ENCODE results near the gene STARD13.

Gene STARD13

GRCh38 chr13:33277037-33277740, 8.4 kb downstream of the STARD13 start:
- no peak for DNase-seq (ENCODE audit: low read depth in 2 of 2, low spot score in 1 of 2)

- no peak for DNase-seq (ENCODE audit: low read depth in 2 of 2, low spot score in 1 of 2)
Observed at GRCh38 chr13:33276570-33276969, 9.0 kb downstream of the STARD13 start.

- DNase-seq (ENCODE audit: low read depth in 2 of 2, low spot score in 1 of 2), result no peak
Observed at GRCh38 chr13:33275916-33276315, 9.6 kb downstream of the STARD13 start.

GRCh38 chr13:33274264-33274663, 11.3 kb downstream of the STARD13 start:
- no peak for DNase-seq (ENCODE audit: low read depth in 2 of 2, low spot score in 1 of 2)

- no peak for DNase-seq (ENCODE audit: low read depth in 2 of 2, low spot score in 1 of 2)
Observed at GRCh38 chr13:33272531-33273124, 12.9 kb downstream of the STARD13 start.

GRCh38 chr13:33271759-33272158, 13.8 kb downstream of the STARD13 start:
- DNase-seq (ENCODE audit: low read depth in 2 of 2, low spot score in 1 of 2), result no peak

- DNase-seq (ENCODE audit: low read depth in 2 of 2, low spot score in 1 of 2), result no peak
Observed at GRCh38 chr13:33270895-33271538, 14.5 kb downstream of the STARD13 start.

- DNase-seq (ENCODE audit: low read depth in 2 of 2, low spot score in 1 of 2), result no peak
Observed at GRCh38 chr13:33265607-33266006, 19.9 kb downstream of the STARD13 start.

GRCh38 chr13:33265133-33265532, 20.4 kb downstream of the STARD13 start:
- no peak for DNase-seq (ENCODE audit: low read depth in 2 of 2, low spot score in 1 of 2)

- DNase-seq (ENCODE audit: low read depth in 2 of 2, low spot score in 1 of 2), result no peak
Observed at GRCh38 chr13:33264620-33264978, 21.0 kb downstream of the STARD13 start.

GRCh38 chr13:33263976-33264619, 21.5 kb downstream of the STARD13 start:
- DNase-seq (ENCODE audit: low read depth in 2 of 2, low spot score in 1 of 2), result no peak

GRCh38 chr13:33263484-33263883, 22.1 kb downstream of the STARD13 start:
- DNase-seq (ENCODE audit: low read depth in 2 of 2, low spot score in 1 of 2), result no peak

- DNase-seq (ENCODE audit: low read depth in 2 of 2, low spot score in 1 of 2), result no peak
Observed at GRCh38 chr13:33262997-33263396, 22.6 kb downstream of the STARD13 start.

- no peak for DNase-seq (ENCODE audit: low read depth in 2 of 2, low spot score in 1 of 2)
Observed at GRCh38 chr13:33262594-33262993, 23.0 kb downstream of the STARD13 start.

GRCh38 chr13:33262062-33262487, 23.5 kb downstream of the STARD13 start:
- no peak for DNase-seq (ENCODE audit: low read depth in 2 of 2, low spot score in 1 of 2)

GRCh38 chr13:33261387-33262061, 24.0 kb downstream of the STARD13 start:
- DNase-seq (ENCODE audit: low read depth in 2 of 2, low spot score in 1 of 2), result no peak

- no peak for DNase-seq (ENCODE audit: low read depth in 2 of 2, low spot score in 1 of 2)
Observed at GRCh38 chr13:33260168-33261098, 25.1 kb downstream of the STARD13 start.

- DNase-seq (ENCODE audit: low read depth in 2 of 2, low spot score in 1 of 2), result no peak
Observed at GRCh38 chr13:33259296-33259695, 26.3 kb downstream of the STARD13 start.

GRCh38 chr13:33258808-33259193, 26.8 kb downstream of the STARD13 start:
- no peak for DNase-seq (ENCODE audit: low read depth in 2 of 2, low spot score in 1 of 2)

Data from stimulated activated CD8-positive, alpha-beta memory T cell treated with anti-CD3 and anti-CD28 coated beads, Interleukin-4, amount 100 ng/mL, for 4 hours (primary cell).